Measurements from ENCODE around the gene KCNQ4.

KCNQ4 gene

GRCh38 chr1:40755067-40755466, 28.5 kb upstream of the KCNQ4 start:
- DNase-seq, result no peak

- no peak for DNase-seq
These were observed 27.1 kb upstream of the KCNQ4 start for GRCh38 chr1:40756523-40756922.

GRCh38 chr1:40757084-40757483, 26.5 kb upstream of the KCNQ4 start:
- no peak for DNase-seq

- DNase-seq, result no peak
These were observed 25.6 kb upstream of the KCNQ4 start for GRCh38 chr1:40758004-40758403.

- no peak for DNase-seq
These were observed 24.8 kb upstream of the KCNQ4 start for GRCh38 chr1:40758578-40759343.

GRCh38 chr1:40760984-40761383, 22.6 kb upstream of the KCNQ4 start:
- no peak for DNase-seq

GRCh38 chr1:40762144-40762923, 21.3 kb upstream of the KCNQ4 start:
- no peak for DNase-seq

- no peak for DNase-seq
These were observed 19.6 kb upstream of the KCNQ4 start for GRCh38 chr1:40763742-40764532.

- no peak for DNase-seq
These were observed 18.6 kb upstream of the KCNQ4 start for GRCh38 chr1:40764981-40765380.

- DNase-seq, result no peak
These were observed 17.6 kb upstream of the KCNQ4 start for GRCh38 chr1:40766017-40766416.

- DNase-seq, result no peak
These were observed 17.0 kb upstream of the KCNQ4 start for GRCh38 chr1:40766560-40766959.

- DNase-seq, result no peak
These were observed 15.2 kb upstream of the KCNQ4 start for GRCh38 chr1:40768146-40768990.

- DNase-seq, result no peak
These were observed 13.8 kb upstream of the KCNQ4 start for GRCh38 chr1:40769815-40770214.

- no peak for DNase-seq
These were observed 13.1 kb upstream of the KCNQ4 start for GRCh38 chr1:40770296-40771070.

GRCh38 chr1:40772146-40772955, 11.2 kb upstream of the KCNQ4 start:
- no peak for DNase-seq

GRCh38 chr1:40773748-40774265, 9.8 kb upstream of the KCNQ4 start:
- no peak for DNase-seq

GRCh38 chr1:40774266-40774998, 9.2 kb upstream of the KCNQ4 start:
- peak; percentile 14 for DNase-seq

GRCh38 chr1:40776236-40777072, 7.1 kb upstream of the KCNQ4 start:
- no peak for DNase-seq

Data from SHP77 treated with DMSO at 0.1 percent for 48 hours (cell line).